Measurements from ENCODE around the gene GADD45G.

DNA sequence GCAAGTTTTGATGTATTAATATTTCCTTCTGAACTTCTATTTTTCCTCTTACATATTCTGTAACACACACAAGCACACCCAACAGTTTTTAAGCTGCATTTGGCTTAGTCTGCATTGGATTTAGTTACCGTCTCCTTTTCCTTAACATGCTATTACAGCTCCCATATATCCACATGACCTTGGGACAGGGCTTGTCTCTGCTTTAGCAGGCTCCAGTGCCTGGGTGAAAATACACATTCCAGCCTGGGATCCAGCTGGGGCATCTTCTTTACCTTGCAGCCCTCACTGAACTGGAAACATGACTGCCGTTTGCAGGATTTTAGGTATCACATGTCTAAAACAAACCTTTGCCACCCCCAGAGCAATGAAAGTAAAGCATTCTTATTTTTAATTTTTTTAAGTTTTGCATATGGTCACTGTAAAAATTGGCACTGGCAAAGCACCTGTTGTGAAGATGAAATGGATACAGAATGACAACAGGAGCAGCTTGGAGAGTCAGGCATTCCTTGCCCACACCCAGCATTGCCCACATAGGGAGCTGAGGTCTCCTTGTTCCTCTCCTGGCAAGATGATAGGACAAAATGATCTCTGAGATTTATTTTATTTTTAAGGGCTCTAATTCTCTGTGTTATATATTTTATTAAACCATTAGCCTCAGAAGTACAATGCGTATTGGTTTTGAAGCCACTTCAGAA is 4.0 kb downstream of the GADD45G start:
- TF ChIP-seq RELA (IDR thresholded peaks at IDR 0.05; ENCODE audit: borderline replicate concordance, partially characterized antibody) (no peak), EZH2 (IDR thresholded peaks at IDR 0.05; ENCODE audit: borderline replicate concordance, control insufficient read depth, low read depth, low read length) (no peak), SRF (IDR thresholded peaks at IDR 0.05; ENCODE audit: low read depth in 2 of 2, low read length in 2 of 2) (no peak), ATF7 (IDR thresholded peaks at IDR 0.05; ENCODE audit: low read depth) (no peak)

Measured in GM12878 (cell line).